Motor neuron (in vitro differentiated cells): Measurements from ENCODE around the gene CRACR2B. TPM values are rescaled to one million over a fixed set of nuclear protein-coding genes. Genes with fewer than 3 reads are reported as not detected.
A peak's percentile ranks its signal among the peaks of the same experiment; 100 is the strongest.

ENCODE experiments used
- ATAC-seq, 8 experiments: fragments of 200-7000 bp; cut with Tn5 transposase; replicated peaks in 6 of 8; 2 replicates each; pipeline ENCODE4 v1.8.0; 2021; ENCODE audit warnings: mild to moderate bottlenecking in 8 of 8, moderate library complexity in 8 of 8
- H3K27ac ChIP-seq, 2 donors: fragments of 250-450 bp; sonication (Bioruptor Pico); 2 replicates each; pipeline ENCODE4 v1.9.0; 2021; ENCODE audit warnings: antibody characterized with exemption in 2 of 2, mild to moderate bottlenecking in 2 of 2, moderate library complexity in 1 of 2
- H3K4me1 ChIP-seq, 2 donors: fragments of 250-450 bp; sonication (Bioruptor Pico); replicated peaks in 1 of 2; 2 replicates each; pipeline ENCODE4 v1.6.1; 2021; ENCODE audit warnings: antibody characterized with exemption in 2 of 2, mild to moderate bottlenecking in 2 of 2, moderate library complexity in 1 of 2
- H3K4me3 ChIP-seq, 5 donors: fragments of 250-450 bp; sonication (Bioruptor Pico); 2 replicates each; pipeline ENCODE4 v1.9.0; 2021; ENCODE audit warnings: antibody characterized with exemption in 5 of 5, mild to moderate bottlenecking in 5 of 5, moderate library complexity in 4 of 5
- WGBS, 10 experiments: fragments of 450-650 bp; shearing (Covaris generic); methylation state at CpG; one replicate each; pipeline ENCODE4 v1.0.0; 2022; 5-methylcytosine and 5-hydroxymethylcytosine counted together
- in situ Hi-C, 9 experiments: fragments of 400-800 bp; cut with MboI; loops; one replicate each; pipeline ENCODE4 v1.15.0; 2021; ENCODE audit warnings: low sequenced_read_pairs in 9 of 9, low pct_unique_long_range_greater_than_20kb in 2 of 9; ENCODE audit not compliant: unreplicated experiment in 9 of 9
- total RNA-seq, 8 experiments: library from RNA; unstranded; fragments of 300-600 nt; gene quantifications; 2 replicates each; pipeline versions ENCODE4 v1.2.3 to v1.2.4, GENCODE V29; 2022

Gene CRACR2B
- total RNA-seq, 8 experiments from 2014 or later = 3.7 to 15.5 (median 4.8) TPM

GRCh38 chr11:844693-845644 is 17.2 kb downstream of the CRACR2B start:
- Histone ChIP-seq H3K4me1 (peaks cover 43 to 47% of the 10 kb centered on the region in 2 donors), H3K4me3 (no peak overlapping the region), H3K27ac (no peak overlapping the region)
- ATAC-seq = peak; percentile 15 to 56 (median 28)
- in situ Hi-C loops = no loop called here
- 20 to 49% methylated on average over 1 to 6 of the region's 31 CpGs; no CpG with 5 or more reads in 8 of the 10 experiments for WGBS, 10 experiments

- H3K4me1 ChIP-seq = peaks cover 46 to 49% of the 10 kb centered on the region in 2 donors
- no peak overlapping the region for H3K4me3 ChIP-seq
- H3K27ac ChIP-seq = no peak overlapping the region
- WGBS, 10 experiments = 48 to 80% (median 61%) methylated on average over 1 to 3 of the region's 8 CpGs; no CpG with 5 or more reads in 6 of the 10 experiments
- peak in 1 of 8 experiments; percentile 0 for ATAC-seq
- in situ Hi-C loops = no loop called here
These were observed 18.3 kb downstream of the CRACR2B start for GRCh38 chr11:845872-846495.

GRCh38 chr11:846496-847098 is 18.9 kb downstream of the CRACR2B start:
- ATAC-seq = no peak
- WGBS, 10 experiments = 33 to 100% (median 91%) methylated on average over 1 to 4 of the region's 11 CpGs; no CpG with 5 or more reads in 2 of the 10 experiments
- no peak overlapping the region for H3K27ac ChIP-seq

GRCh38 chr11:847876-848275 is 20.2 kb downstream of the CRACR2B start:
- Histone ChIP-seq H3K27ac (no peak overlapping the region), H3K4me1 (peaks cover 58 to 61% of the 10 kb centered on the region in 2 donors), H3K4me3 (no peak overlapping the region)
- in situ Hi-C loops = no loop called here
- WGBS, 10 experiments = 72 to 97% methylated on average over 5 to 6 of the region's 18 CpGs; no CpG with 5 or more reads in 8 of the 10 experiments
- no peak for ATAC-seq

More at GRCh38 chr11:846496-847098, 18.9 kb downstream of the CRACR2B start:
- Histone ChIP-seq H3K4me3 (no peak overlapping the region), H3K4me1 (peaks cover 46 to 49% of the 10 kb centered on the region in 2 donors)
- in situ Hi-C loops = no loop called here

GRCh38 chr11:848380-848931 is 20.7 kb downstream of the CRACR2B start:
- peaks cover 61 to 66% of the 10 kb centered on the region in 2 donors for H3K4me1 ChIP-seq
- WGBS, 10 experiments = 40% methylated on average over 2 of the region's 14 CpGs; no CpG with 5 or more reads in 9 of the 10 experiments
- ATAC-seq = no peak
- H3K4me3 ChIP-seq = peak overlapping the region in 2 of 5 donors; percentile 74 to 88
- in situ Hi-C loops = no loop called here
- H3K27ac ChIP-seq = peak overlapping the region in 1 of 2 donors; percentile 47

- Histone ChIP-seq H3K4me3 (peak overlapping the region; percentile 55 to 92 (median 74)), H3K4me1 (peaks cover 59 to 68% of the 10 kb centered on the region in 2 donors), H3K27ac (peak overlapping the region; percentile 47 to 53)
- in situ Hi-C loops = no loop called here
- peak in 6 of 8 experiments; percentile 18 to 79 (median 68) for ATAC-seq
- 5 to 60% methylated on average over 1 to 8 of the region's 71 CpGs; no CpG with 5 or more reads in 8 of the 10 experiments for WGBS, 10 experiments
These were observed 21.5 kb downstream of the CRACR2B start for GRCh38 chr11:849104-849824.

- in situ Hi-C loops = no loop called here
- WGBS, 10 experiments = 0 to 40% (median 40%) methylated on average over 1 to 3 of the region's 97 CpGs; no CpG with 5 or more reads in 7 of the 10 experiments
- H3K27ac ChIP-seq = peak overlapping the region; percentile 36 to 47
- peak in 7 of 8 experiments; percentile 5 to 48 (median 38) for ATAC-seq
- peak overlapping the region; percentile 55 to 92 (median 74) for H3K4me3 ChIP-seq
- H3K4me1 ChIP-seq = peaks cover 59 to 68% of the 10 kb centered on the region in 2 donors
These were observed 22.4 kb downstream of the CRACR2B start for GRCh38 chr11:849951-850774.

- H3K27ac ChIP-seq = no peak overlapping the region
- peak; percentile 1 to 40 (median 11) for ATAC-seq
- H3K4me3 ChIP-seq = peak overlapping the region; percentile 55 to 92 (median 74)
These were observed 23.4 kb downstream of the CRACR2B start for GRCh38 chr11:850775-851763.

GRCh38 chr11:852762-853161 is 25.0 kb downstream of the CRACR2B start:
- Histone ChIP-seq H3K27ac (no peak overlapping the region), H3K4me1 (peaks cover 80 to 82% of the 10 kb centered on the region in 2 donors), H3K4me3 (no peak overlapping the region)
- WGBS, 10 experiments = 70 to 74% methylated on average over 2 to 7 of the region's 15 CpGs; no CpG with 5 or more reads in 8 of the 10 experiments
- ATAC-seq = no peak
- in situ Hi-C loops = no loop called here

More at GRCh38 chr11:850775-851763, 23.4 kb downstream of the CRACR2B start:
- WGBS, 10 experiments = 0 to 90% (median 73%) methylated on average over 1 to 7 of the region's 28 CpGs; no CpG with 5 or more reads in 6 of the 10 experiments
- H3K4me1 ChIP-seq = peaks cover 65 to 69% of the 10 kb centered on the region in 2 donors
- in situ Hi-C loops = no loop called here

GRCh38 chr11:853682-854448 is 26.1 kb downstream of the CRACR2B start:
- in situ Hi-C loops = no loop called here
- Histone ChIP-seq H3K4me1 (peaks cover 72 to 75% of the 10 kb centered on the region in 2 donors), H3K4me3 (no peak overlapping the region), H3K27ac (no peak overlapping the region)
- WGBS, 10 experiments = 80 to 100% (median 91%) methylated on average over 1 to 6 of the region's 27 CpGs; no CpG with 5 or more reads in 6 of the 10 experiments
- no peak for ATAC-seq
